ENCODE results near the gene TLE3.

- TF ChIP-seq EP300 (IDR thresholded peaks at IDR 0.05; ENCODE audit: borderline replicate concordance in 1 of 2, low read depth in 1 of 2, low read length in 1 of 2): no peak
- no peak for TF ChIP-seq MAX (IDR thresholded peaks at IDR 0.05; ENCODE audit: low read depth)
- no peak for TF ChIP-seq TAF1 (IDR thresholded peaks at IDR 0.05; ENCODE audit: borderline replicate concordance, low read depth, low read length)
- no peak for TF ChIP-seq GABPA (IDR thresholded peaks at IDR 0.05; ENCODE audit: low read depth)
- TF ChIP-seq POLR2AphosphoS5 (IDR thresholded peaks at IDR 0.05; ENCODE audit: low read depth, low read length): no peak
- TF ChIP-seq, protein P1, sequence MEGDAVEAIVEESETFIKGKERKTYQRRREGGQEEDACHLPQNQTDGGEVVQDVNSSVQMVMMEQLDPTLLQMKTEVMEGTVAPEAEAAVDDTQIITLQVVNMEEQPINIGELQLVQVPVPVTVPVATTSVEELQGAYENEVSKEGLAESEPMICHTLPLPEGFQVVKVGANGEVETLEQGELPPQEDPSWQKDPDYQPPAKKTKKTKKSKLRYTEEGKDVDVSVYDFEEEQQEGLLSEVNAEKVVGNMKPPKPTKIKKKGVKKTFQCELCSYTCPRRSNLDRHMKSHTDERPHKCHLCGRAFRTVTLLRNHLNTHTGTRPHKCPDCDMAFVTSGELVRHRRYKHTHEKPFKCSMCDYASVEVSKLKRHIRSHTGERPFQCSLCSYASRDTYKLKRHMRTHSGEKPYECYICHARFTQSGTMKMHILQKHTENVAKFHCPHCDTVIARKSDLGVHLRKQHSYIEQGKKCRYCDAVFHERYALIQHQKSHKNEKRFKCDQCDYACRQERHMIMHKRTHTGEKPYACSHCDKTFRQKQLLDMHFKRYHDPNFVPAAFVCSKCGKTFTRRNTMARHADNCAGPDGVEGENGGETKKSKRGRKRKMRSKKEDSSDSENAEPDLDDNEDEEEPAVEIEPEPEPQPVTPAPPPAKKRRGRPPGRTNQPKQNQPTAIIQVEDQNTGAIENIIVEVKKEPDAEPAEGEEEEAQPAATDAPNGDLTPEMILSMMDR (IDR thresholded peaks at IDR 0.05): no peak
- TF ChIP-seq RXRA (IDR thresholded peaks at IDR 0.05; ENCODE audit: borderline replicate concordance, low read depth): no peak
- TF ChIP-seq MEF2A (IDR thresholded peaks at IDR 0.05; ENCODE audit: borderline replicate concordance, low read depth): no peak
- TF ChIP-seq, protein P2, sequence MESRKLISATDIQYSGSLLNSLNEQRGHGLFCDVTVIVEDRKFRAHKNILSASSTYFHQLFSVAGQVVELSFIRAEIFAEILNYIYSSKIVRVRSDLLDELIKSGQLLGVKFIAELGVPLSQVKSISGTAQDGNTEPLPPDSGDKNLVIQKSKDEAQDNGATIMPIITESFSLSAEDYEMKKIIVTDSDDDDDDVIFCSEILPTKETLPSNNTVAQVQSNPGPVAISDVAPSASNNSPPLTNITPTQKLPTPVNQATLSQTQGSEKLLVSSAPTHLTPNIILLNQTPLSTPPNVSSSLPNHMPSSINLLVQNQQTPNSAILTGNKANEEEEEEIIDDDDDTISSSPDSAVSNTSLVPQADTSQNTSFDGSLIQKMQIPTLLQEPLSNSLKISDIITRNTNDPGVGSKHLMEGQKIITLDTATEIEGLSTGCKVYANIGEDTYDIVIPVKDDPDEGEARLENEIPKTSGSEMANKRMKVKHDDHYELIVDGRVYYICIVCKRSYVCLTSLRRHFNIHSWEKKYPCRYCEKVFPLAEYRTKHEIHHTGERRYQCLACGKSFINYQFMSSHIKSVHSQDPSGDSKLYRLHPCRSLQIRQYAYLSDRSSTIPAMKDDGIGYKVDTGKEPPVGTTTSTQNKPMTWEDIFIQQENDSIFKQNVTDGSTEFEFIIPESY (IDR thresholded peaks at IDR 0.05; ENCODE audit: borderline replicate concordance, low read depth): no peak
- no peak for TF ChIP-seq JUND (IDR thresholded peaks at IDR 0.05)
- no peak for TF ChIP-seq EZH2phosphoT487 (IDR thresholded peaks at IDR 0.05; ENCODE audit: borderline replicate concordance, low read depth)
- TF ChIP-seq GATA2 (CRISPR knock-in tag; IDR thresholded peaks at IDR 0.05): no peak
These were observed 53.5 kb downstream of the TLE3 start for GRCh38 chr15:70044168-70044567.
